DMS114 treated with DMSO at 0.1 percent for 48 hours (cell line): Measurements from ENCODE around the gene CGB1.
"Not testable (repeated sequence)": the region's sequence is repeated elsewhere in the genome, so short reads cannot be mapped to it uniquely, and the experiment has no call there.

Experiments
- DNase-seq: peaks from one replicate; lab custom pipeline; 2025; ENCODE audit not compliant: unreplicated experiment; lab: John Stamatoyannopoulos, UW

Gene CGB1

DNA sequence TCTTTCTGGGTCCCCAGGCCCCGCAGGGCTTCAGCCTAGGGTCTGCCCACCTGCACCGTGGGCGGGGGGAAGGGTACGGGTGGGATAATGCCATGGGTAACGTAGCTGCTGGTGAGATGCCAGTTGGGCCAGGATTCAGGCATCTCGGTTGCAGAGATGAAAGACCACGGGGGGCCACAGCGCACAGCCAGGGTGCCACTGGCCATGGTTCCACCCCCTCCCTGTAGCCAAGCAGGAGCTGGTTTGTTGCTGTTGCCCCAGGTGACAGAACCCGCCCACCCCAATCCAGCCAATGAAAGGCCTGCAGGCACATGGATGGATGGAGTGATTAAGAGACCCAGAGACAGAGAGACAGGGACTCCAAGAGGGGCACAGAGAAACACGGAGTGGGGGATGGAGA, 21.9 kb upstream of the CGB1 start:
- DNase-seq = no peak

DNA sequence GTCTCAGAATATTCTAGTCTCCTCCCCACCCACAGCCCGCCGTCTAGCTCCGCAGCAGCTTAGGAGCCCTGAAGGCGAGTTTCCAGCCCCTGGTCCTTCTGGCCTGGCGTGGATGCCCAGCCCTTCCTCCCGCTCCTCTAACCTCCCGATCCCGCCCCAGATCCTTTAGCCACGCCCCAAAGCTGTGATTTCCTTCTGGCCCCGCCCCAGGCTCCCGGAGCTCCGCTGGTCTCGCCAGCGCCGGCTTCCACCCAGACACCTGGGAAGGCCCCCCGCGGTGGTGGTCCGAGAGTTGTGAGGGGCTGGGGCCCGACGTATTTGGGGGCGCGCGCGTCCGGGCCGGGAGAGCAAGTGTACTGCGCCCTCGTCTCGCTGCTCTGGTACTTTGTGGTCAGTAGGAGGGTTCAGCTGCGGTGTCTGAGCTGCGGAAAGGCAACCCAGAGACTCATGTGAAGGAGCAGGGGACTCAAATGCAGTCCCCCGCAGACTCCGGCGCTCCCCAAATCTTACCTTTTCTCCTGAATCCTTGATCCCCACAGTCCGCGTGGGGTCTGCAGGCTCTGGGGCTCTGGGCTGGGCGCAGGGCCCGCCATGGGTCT, 21.0 kb upstream of the CGB1 start, which contains the start of gene CGB7:
TSS of gene CGB7 (minus strand) at position 114 of the 599 bp plus-strand sequence. CDS start 2,374 bp downstream, outside the sequence.
- DNase-seq = peak; percentile 52

GRCh38 chr19:49056902-49057596, 20.4 kb upstream of the CGB1 start:
- not testable (repeated sequence) for DNase-seq

- DNase-seq = peak; percentile 18
Measured at GRCh38 chr19:49056101-49056901, 19.6 kb upstream of the CGB1 start.

- DNase-seq = not testable (repeated sequence)
Measured at GRCh38 chr19:49050376-49051033, 13.8 kb upstream of the CGB1 start.

GRCh38 chr19:49049834-49050233, 13.1 kb upstream of the CGB1 start:
- not testable (repeated sequence) for DNase-seq

DNA sequence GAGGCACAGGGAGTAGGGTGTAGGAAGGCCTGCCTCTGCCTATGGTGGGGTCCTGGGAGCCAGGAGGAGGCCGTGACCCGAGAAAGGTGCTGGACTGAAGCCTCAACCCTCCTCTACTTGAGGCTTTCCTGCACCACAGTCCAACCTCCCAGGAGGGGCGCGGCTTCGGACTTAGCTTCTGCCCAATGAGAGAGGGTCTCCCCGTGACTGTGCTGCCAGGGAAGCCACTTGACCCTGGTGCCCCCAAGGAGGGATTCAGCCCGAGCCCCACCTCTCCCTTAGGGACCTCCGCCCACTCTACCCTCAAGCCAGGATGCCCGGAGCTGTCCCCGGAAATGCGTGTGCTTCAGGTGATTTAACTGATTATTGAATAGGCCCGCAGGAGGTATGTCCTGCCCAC, 12.3 kb upstream of the CGB1 start, which contains the start of gene CGB8:
TSS of gene CGB8 (minus strand) at position 101 of the 400 bp plus-strand sequence. CDS start 372 bp downstream, outside the sequence.
- DNase-seq = not testable (repeated sequence)

- DNase-seq = not testable (repeated sequence)
Measured at GRCh38 chr19:49043548-49043947, 6.9 kb upstream of the CGB1 start, which contains the start of gene CGB5. TSS of gene CGB5 (plus strand) at chr19:49043848. CDS start at chr19:49044210, 362 bp downstream.

DNA sequence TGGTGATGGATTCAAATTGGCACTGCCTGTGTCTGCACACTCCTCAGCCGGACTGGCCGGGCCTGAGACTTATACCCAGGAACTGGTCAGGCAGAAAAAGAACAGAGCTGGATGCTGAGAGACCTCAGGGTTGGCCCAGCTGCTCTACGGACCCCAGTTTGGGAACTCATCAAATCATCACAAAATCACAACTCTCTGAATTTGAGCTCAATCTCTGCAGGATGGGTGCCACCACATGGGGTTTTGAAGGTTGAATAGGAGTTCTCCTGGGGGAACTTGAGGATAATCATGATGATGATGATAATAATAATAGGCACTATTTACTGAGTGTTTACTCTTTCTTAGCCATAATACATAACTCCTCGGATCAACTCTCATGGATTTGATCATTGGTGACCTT, 6.0 kb upstream of the CGB1 start:
- not testable (repeated sequence) for DNase-seq

GRCh38 chr19:49042177-49042576, 5.5 kb upstream of the CGB1 start:
- no peak for DNase-seq

- DNase-seq = not testable (repeated sequence)
Measured at GRCh38 chr19:49039736-49040135, 3.0 kb upstream of the CGB1 start.

DNA sequence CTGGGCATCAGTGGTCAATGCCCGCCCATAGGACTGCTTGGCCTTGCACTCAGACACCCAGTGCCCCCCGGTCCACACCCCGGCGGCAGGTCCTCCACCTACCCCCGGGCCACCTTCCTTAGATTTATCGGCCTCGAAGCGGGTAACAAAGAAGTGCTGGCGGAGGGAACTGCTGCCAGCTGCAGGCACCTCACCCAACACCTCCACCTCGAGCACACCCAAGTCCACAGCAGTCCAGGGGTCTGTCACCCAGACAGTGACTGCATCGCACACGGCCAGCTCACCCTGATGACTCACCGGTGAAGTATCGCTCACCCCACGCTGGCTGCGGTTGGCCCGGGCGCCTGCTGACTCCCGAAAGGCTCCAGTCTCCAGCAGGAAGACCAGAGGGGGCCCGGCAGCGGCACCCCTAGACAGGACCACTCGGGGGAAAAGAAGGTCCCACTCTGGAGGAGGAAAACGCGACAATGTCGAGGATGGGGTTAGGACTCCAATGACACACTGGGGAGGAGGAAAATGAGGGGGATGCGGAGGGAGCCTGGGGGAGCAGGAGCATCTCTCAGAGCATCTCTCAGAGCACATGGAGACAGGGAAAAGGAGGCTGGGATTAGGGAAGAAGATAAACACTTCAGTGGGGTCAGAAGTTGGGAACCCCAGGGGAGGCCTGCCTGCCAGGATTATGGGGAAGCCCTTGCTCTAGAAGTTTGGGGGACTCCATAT, 2.0 kb upstream of the CGB1 start:
- DNase-seq = not testable (repeated sequence)

- not testable (repeated sequence) for DNase-seq
Measured at GRCh38 chr19:49038111-49038510, 1.4 kb upstream of the CGB1 start.

GRCh38 chr19:49031642-49032301, 4.9 kb downstream of the CGB1 start, which contains the start of gene CGB2:
TSS of gene CGB2 (plus strand) at chr19:49031890. CDS start at chr19:49032096, 206 bp downstream.
- not testable (repeated sequence) for DNase-seq

- not testable (repeated sequence) for DNase-seq
Measured at GRCh38 chr19:49030323-49030722, 6.4 kb downstream of the CGB1 start.

GRCh38 chr19:49029749-49030148, 6.9 kb downstream of the CGB1 start:
- not testable (repeated sequence) for DNase-seq

- not testable (repeated sequence) for DNase-seq
Measured at GRCh38 chr19:49028686-49029085, 8.0 kb downstream of the CGB1 start.

- not testable (repeated sequence) for DNase-seq
Measured at GRCh38 chr19:49025599-49025998, 11.1 kb downstream of the CGB1 start.

DNA sequence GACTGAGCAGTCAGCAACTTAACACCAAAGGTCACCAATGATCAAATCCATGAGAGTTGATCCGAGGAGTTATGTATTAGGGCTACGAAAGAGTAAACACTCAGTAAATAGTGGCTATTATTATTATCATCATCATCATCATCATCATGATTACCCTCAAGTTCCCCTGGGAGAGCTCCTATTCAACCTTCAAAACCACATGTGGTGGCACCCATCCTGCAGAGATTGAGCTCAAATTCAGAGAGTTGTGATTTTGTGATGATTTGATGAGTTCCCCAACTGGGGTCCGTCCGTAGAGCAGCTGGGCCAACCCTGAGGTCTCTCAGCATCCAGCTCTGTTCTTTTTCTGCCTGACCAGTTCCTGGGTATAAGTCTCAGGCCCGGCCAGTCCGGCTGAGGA, 11.6 kb downstream of the CGB1 start:
- DNase-seq = not testable (repeated sequence)
